IPS-NIHi7 (cell line): ENCODE measurements around the gene C7.

Experiments used
- DNase-seq: peaks from one replicate; pipeline ENCODE4 v3.0.0; 2012; ENCODE audit warnings: mixed read lengths; ENCODE audit errors: extremely low spot score

Gene C7

DNA sequence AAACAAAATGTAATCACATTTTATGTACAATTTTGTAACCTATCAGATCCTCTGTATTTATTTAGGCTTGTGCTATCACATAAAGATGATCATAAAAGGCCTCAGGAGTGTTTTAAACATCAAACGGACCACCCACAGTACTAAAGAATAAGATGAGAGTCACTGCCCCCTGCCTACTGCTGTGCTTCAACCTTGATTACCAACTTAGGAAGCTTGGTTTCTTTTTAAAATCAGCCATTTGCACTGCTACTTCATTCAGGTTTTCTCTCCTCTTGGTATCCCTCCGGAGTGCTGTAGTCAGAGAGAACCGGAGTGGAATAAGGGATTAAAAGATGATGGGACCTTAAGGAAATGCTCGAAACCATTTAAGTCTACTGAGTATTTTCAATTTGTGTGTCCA, 6.9 kb downstream of the C7 start:
- peak; percentile 38 for DNase-seq

DNA sequence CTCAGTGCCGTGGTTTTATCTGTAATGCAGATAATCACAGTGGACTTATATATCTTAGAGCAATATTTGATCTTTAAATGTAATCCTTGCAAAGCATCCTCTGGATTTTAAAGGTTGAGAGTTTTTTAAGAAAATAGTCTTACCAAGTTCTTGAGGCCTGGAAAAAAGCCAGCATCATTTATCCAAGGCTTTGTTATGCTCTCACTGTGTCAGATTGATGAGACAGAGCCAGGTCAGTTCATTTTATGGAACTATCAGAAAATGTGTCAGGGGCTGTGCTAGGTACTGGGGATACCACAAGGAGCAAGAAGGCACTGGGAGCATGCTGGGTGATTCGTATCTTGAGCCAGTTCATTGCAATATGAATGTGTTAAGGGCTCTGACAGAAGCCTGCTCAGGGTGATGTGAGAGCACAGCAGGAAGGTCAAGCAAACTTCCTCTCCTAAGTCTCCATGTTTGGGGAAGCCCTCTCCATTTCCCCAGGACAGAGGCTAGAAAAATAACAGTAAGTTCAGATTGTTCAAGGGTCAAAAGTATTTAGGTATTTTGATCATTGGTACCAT, 19.7 kb downstream of the C7 start:
- no peak for DNase-seq

DNA sequence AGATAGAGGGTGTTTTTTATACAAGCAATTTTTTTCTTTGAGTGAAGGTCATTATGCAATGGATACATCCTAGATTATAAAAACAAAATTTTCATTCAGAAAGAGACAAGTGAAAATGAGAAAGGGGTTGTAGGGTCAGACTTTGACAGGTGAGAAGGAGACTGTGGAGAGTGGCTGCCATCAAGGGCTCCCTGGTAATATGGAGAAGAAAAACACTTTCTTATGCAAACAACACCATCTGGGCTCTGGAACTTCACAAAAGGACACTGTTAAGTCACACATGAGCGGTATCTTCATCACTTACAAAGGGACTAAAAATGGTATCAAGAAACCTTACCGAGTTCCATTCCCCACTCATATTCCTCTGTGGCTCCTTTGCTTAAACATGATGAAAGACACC, 23.5 kb downstream of the C7 start:
- peak; percentile 11 for DNase-seq

DNA sequence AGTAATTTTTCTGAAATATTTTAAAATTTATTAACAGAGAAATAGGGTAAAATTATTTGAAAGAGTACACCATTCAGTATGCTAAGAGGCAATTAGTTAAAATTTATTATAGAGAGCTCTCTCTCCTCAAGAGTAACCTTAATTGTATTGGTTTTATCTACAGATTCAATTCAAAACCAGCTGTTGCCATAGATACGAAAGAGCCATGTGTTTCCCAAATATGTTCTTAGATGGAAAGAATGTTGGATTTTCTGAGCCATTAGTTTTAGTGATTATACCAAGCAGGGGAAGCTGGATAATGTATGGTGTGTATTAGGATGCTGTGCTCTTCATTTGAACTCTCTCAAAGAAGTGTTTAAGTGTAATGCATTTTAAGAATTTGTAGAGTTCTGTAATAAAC, 27.8 kb downstream of the C7 start:
- DNase-seq: no peak

DNA sequence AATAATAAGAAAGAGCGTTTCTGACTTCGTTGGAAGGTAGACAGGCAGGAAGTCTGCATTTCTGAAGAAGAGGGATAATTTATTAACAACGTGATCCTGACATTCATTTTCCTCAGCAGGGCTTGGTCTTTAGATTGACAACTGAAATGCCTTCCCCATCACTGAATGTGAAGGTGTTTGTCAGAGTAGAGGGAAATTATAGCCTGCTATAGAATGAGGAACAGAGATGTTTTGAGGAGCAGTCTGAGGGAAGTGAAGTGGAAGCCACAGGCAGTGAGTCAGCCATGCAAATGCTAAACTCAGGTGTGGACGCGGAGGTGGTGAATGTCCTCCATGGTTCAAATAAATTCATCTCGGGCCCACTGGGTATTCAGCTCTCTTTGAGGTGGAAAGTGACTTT, 30.5 kb downstream of the C7 start:
- no peak for DNase-seq

DNA sequence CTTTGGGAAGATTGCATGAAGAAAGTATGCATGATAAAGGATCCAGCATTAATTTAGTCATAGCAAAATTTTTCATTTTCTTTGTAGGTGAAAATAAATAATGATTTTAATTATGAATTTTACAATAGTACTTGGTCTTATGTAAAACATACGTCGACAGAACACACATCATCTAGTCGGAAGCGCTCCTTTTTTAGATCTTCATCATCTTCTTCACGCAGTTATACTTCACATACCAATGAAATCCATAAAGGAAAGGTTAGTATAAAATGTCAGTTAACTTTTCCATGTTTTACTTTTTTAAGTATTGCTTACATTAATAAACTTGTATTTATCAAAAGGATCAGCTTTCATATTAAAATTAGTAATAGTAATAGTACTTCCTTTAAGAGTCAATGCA, 35.8 kb downstream of the C7 start:
- DNase-seq: no peak

DNA sequence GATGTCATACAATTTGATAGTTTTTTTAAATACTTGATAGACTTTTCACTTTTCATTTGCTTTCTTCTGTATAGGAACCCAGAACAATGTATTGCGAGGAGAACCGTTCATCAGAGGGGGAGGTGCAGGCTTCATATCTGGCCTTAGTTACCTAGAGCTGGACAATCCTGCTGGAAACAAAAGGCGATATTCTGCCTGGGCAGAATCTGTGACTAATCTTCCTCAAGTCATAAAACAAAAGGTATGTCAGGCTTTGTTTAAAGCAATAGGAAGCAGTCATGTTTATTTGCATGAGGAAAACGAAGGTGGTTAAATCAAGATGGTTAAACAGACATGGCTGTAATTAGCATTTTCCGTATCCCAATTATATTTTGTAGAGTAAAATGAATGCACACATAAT, 46.0 kb downstream of the C7 start:
- no peak for DNase-seq

DNA sequence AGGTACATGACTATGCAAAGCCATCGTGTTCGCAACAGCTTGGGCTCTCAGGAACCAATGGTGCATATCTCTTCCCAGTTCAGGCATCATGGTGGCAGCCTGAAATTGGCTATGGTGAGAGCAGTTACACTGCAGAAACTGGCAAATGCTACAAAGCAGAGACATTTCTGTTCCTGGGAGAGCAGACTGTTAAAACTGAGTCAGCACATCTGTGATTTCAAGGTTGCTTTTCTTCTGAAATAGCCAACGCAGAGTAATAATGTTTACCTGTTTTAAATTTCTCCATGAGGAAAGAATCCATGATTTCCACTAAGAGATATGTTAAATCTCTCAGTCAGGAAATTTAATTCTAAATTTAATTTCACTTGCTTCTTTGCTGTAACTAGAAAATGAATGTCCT, 47.8 kb downstream of the C7 start:
- DNase-seq: no peak

DNA sequence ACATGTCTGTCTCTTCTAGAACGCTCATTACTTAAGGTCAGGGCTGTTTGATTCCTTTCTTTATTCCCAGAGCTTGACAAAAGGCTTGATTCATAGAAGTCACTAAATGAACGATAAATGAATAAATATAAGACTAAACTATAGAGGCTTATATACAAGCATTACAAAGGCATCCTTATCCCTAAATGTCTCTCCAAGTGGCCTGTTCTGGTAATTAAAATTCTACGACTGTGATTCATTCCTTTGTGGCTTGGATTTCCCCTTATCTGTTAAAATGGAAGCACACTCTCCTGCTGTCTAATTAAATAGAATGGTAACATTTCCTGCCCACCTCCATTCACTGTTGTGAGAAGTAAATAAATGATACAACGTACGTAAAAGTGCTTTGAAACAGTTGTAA, 49.5 kb downstream of the C7 start:
- no peak for DNase-seq

DNA sequence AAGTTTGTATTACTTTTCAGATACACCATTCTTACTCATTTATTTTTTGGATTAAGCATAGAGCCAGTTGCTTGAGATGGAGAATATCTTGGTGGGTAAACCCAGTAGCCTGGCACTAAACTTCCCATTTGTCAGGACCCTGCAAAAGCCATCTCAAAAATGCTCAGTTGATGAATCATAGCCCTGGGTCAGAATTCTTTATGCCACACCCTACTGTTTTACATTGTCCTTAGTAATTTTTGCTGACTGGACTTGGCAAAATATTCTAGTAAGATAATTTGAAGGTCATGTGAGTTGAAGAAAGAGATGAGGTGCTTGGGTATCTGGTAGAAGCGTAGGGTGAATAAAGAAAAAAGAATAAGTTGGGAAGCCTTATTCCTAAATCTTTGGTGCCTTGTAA, 50.7 kb downstream of the C7 start:
- DNase-seq: no peak

DNA sequence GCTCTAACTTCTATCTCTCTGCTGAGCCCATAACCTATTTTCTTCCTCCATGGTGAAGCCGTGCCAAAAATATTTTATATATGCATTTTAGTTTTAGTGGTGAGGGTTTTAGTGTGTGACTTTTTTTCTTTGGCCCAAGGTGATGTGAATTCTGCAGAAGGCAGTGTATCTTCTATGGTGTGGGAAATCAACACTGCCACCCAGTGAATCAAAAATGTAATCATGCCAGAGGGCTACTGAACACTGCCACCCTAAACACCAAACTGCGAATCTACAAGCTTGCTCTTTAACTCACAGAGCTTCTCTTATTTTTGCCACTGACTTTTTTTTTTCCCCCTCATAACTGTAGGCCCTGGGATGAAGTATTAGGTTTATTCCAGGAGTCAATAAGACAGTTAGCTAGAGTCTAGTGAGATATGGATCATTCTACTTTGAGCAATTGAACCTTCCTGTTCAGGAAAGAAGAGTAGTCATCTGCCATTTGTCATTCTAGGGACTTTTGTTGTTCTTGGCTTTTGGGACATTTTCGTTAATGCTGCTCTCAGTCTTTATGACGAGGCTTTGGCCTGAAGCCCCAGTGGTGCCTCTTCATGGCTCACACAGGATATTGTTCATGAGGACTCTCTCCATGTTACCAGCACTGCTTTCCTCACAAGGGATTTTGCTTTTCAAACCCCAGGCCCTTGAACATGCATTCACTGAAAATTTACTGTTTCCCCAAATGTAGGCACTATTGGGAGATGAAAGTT, 53.1 kb downstream of the C7 start:
- DNase-seq: no peak

DNA sequence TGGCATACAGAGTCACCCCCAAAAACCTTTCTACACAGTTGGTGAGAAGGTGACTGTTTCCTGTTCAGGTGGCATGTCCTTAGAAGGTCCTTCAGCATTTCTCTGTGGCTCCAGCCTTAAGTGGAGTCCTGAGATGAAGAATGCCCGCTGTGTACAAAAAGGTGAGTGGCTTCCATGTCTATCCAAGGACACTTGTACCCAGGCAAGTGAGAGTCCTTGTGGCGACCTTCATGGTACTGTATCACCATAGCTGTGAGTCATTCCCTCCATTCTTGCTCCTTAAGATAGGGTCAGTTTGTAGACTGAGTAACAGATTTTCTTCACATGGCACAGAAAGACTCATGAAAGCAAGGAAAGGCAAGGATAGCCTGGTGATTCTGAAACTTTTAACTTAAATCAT, 63.1 kb downstream of the C7 start:
- DNase-seq: no peak

DNA sequence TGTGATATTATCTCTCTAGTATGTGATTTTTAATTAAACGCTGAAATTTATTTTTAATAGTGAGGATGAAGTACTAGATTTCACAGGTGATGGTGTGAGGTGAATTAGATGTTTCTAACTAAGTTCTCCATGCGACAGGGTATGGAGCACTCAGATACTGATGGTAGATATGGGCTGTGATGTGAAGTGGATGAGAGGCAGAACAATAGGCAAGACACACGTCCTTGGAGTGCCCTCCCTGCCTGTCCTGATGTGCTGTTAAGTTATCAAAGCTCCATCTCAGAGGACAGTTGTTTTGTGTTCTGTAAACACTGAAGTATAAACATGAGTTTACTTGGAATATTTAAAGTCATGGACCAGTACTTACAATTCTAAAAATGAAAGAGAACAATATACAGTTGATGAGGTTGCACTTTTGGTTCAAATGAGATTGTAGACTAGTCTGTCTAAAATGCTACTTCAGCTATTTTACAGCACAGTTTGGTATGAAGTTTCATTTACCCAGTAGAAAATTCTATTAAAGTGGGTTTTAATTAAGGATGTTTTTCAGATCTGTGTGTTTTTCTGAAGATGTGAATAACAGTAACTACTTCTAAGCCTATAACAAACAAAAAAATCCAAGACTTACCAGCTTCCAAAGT, 64.2 kb downstream of the C7 start:
- DNase-seq: no peak

DNA sequence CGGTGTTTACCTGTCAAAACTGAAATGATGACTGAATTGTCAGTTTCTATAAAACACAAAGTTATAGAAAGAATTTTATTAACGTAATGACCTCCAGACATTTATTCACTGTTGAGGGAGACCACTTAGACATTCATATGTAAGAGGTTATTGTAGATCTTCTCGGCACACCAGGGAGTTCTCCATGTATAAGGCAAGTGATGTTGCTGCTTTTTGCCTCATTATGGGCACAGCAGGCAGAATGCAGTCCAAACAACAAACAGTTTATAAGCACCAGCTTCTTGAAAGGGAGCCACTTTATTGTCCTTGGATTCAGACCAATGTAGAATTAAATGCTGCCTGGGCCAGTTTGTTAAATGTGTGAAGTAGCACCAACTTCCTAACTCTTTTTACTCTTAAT, 66.7 kb downstream of the C7 start:
- DNase-seq: no peak

DNA sequence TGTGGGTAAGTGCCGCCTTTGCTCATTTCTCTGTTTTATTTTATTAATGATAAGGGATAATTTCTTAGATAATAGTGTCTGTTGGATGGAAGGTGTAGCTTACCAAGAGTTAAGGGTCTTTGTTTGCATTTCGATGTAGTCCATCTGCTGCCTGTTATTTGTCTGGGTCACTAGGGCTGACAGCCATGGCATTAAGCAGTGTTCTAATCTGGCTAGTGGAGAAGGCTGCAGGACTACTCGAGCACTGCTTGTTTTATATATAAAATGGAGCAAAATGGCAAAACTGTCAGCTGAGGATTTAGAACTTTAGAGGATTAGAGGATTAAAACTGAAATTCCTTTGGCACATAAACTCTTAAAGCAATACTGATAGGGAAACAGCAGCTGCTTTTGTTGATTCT, 67.5 kb downstream of the C7 start:
- no peak for DNase-seq

DNA sequence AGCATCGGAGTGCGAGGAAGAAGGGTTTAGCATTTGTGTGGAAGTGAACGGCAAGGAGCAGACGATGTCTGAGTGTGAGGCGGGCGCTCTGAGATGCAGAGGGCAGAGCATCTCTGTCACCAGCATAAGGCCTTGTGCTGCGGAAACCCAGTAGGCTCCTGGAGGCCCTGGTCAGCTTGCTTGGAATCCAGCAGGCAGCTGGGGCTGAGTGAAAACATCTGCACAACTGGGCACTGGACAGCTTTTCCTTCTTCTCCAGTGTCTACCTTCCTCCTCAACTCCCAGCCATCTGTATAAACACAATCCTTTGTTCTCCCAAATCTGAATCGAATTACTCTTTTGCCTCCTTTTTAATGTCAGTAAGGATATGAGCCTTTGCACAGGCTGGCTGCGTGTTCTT, 72.1 kb downstream of the C7 start:
- no peak for DNase-seq

DNA sequence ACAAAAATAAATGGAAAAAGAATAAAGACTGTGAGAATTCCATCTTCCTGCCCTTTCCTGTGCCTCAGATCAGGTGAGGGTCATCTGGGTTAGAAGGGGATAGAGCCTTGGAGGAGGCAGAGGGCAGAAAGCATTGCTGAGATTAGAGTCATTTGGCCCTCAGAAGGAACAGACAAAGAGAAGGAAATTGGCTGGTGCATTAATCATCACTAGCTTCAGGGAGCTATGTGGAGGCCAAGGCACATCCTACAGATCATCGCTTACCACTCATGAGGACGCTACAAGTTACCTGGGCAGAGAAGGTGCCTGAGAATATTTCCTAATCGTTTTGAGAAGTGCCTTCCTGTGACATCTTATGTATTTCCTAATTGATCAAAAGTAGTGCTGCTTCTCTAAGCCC, 74.5 kb downstream of the C7 start:
- DNase-seq: no peak

DNA sequence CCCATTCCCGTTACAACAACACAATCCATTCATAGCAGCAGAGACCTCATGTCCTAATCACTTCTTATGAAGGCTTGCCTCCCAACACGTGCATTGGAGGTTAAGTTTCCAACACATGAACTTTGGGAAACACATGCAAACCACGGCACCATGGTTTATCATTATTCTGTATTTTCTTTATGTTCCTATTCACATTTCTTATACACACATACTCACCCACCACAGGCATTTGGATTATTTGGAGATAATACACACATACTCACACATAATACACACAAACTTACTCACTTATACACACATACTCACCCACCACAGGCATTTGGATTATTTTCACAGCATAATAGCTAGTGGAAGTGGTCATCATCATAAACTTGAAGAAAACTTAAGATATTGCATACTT, 75.6 kb downstream of the C7 start:
- DNase-seq: no peak

DNA sequence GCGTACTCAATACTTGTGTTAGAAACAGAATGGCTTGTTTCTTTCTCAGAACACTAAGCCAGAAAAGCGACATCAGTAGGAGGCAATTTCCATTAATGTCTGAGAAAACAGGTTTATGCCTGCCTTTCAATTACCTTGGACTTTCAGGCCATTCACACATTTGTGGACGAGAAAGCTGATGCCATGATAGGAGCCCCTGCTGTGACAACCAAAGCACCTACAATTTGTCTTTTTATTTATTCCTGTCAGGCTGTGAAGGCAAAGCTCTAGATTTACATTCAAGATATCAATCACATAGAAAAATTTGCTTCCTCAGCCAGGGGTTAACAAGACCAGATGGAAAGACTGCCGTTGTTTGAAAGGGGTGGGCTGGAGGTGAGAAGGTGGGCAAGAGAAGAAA, 76.2 kb downstream of the C7 start:
- DNase-seq: no peak

DNA sequence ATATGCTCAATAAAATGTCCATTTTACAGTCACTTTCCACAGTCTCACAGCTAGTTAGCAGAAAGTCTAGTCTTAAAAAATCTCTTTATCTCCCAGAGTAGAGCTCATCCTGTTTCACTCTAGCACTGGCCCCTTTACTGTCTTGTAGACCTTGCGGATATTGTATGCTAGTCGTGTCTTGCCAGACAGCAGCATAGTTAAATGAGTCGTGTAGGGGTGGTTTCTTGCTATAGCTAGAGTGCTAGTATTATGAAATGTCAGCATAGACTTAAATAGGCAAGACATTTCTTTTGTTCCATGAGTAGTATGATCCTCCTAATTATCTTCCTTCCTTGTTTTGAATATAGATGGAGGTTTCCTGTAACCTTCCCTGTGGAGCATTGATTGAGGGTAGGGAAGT, 77.4 kb downstream of the C7 start:
- no peak for DNase-seq

DNA sequence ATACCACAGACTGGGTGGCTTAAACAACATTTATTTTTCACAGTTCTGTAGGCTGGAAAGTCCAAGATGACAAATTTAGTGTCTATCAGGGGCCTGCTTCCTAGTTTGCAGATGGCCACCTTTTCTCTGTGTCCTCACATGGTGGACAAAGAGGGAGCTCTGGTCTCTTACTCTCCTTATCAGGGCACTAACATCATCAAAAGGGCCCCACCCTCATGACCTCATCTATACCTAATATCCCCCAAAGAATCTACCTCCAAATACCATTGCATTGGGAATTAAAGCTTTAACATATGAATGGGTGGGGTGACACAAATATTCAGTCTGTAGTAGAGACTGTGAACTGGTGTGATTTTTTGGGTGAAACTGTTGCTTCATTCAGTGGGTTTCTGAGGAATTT, 78.1 kb downstream of the C7 start:
- no peak for DNase-seq

DNA sequence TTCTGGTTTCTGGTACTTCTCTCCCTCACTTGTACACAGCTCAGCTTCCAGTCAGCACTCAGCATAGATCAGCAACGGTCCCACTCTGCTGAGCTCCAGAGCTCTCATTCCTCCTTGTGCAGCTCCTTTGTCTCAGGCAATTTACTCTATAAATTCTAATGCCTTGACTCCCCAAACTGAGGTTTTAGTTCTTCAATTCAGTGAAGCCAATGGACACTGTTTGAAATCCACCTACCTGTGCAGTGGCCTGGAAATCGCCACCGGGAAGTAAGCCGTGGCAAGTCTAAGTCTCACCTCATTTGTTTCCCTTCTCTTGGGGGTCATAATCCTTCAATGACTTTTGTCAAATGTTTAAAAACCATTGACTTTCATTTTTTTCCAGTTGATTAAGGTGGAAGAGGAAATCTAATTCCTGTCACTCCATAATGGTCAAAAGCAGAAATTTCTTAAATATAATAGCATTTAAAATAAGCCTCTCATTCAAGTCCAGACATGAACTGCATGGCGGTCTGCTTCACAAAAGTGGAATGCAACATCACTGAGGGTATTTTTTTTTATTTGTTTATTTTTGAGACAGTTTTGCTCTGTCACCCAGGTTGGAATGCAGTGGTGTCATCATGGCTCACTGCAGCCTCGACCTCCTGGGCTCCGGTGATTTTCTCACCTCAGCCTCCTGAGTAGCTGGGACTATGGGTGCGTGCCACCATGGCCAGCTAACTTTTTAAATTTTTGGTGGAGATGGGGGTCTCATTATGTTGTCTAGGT, 79.6 kb downstream of the C7 start:
- no peak for DNase-seq
